CD4-positive, CD25-positive, alpha-beta regulatory T cell (primary cell): ENCODE measurements around the gene NPL. TPM values are rescaled to one million over a fixed set of nuclear protein-coding genes. Genes with fewer than 3 reads are reported as not detected.

Experiments used
- ATAC-seq, 2 donors: fragments of 150-1000 bp; cut with Tn5 transposase; one replicate each; pipeline ENCODE4 v1.10.0; 2021; ENCODE audit warnings: low read depth in 2 of 2, moderate number of reproducible peaks in 2 of 2, moderate library complexity in 1 of 2
- DNase-seq, 3 donors: peaks; one replicate each; pipeline versions ENCODE4 v3.0.0 to v3.0.0-alpha.2; 2012 to 2022; ENCODE audit warnings: mixed read lengths in 1 of 3
- H3K27ac ChIP-seq: one replicate; pipeline ENCODE4 v1.7.0; 2013; ENCODE audit warnings: mild to moderate bottlenecking, low read length; ENCODE audit not compliant: insufficient read depth, poor library complexity, severe bottlenecking
- H3K27me3 ChIP-seq: one replicate; pipeline ENCODE4 v1.7.0; 2013; ENCODE audit warnings: low read length; ENCODE audit not compliant: control insufficient read depth, insufficient read depth
- H3K36me3 ChIP-seq: one replicate; pipeline ENCODE4 v1.7.0; 2013; ENCODE audit warnings: mild to moderate bottlenecking, low read length, moderate library complexity; ENCODE audit not compliant: control insufficient read depth, insufficient read depth
- H3K4me1 ChIP-seq: 2 replicates; pipeline ENCODE4 v1.7.0; 2013; ENCODE audit warnings: mild to moderate bottlenecking, low read length; ENCODE audit not compliant: insufficient read depth, control insufficient read depth, poor library complexity, severe bottlenecking
- H3K4me3 ChIP-seq: one replicate; pipeline ENCODE4 v1.7.0; 2013; ENCODE audit warnings: low read depth, mild to moderate bottlenecking, low read length, moderate library complexity
- H3K9me3 ChIP-seq, 2 experiments: 1 replicate in 1 of 2; 2 replicates in 1 of 2; pipeline ENCODE4 v1.7.0; 2013; ENCODE audit warnings: low read length in 2 of 2, mild to moderate bottlenecking in 1 of 2, moderate library complexity in 1 of 2; ENCODE audit not compliant: control insufficient read depth in 2 of 2
- H3K27ac Mint-ChIP-seq, 3 donors: one replicate each; pipeline ENCODE4 v1.8.0; 2020 to 2022; ENCODE audit warnings: mild to moderate bottlenecking in 3 of 3, mixed read lengths in 3 of 3, moderate library complexity in 2 of 3
- H3K27me3 Mint-ChIP-seq: one replicate; pipeline ENCODE4 v1.8.0; 2022; ENCODE audit warnings: mild to moderate bottlenecking, mixed read lengths
- H3K36me3 Mint-ChIP-seq: one replicate; pipeline ENCODE4 v1.8.0; 2020; ENCODE audit warnings: mixed read lengths
- H3K4me1 Mint-ChIP-seq, 4 donors: one replicate each; pipeline ENCODE4 v1.8.0; 2020 to 2022; ENCODE audit warnings: mixed read lengths in 4 of 4, mild to moderate bottlenecking in 1 of 4
- H3K4me3 Mint-ChIP-seq, 4 donors: one replicate each; pipeline ENCODE4 v1.8.0; 2020 to 2022; ENCODE audit warnings: mild to moderate bottlenecking in 4 of 4, mixed read lengths in 4 of 4, moderate library complexity in 3 of 4
- H3K9me3 Mint-ChIP-seq, 7 donors: one replicate each; pipeline ENCODE4 v1.8.0; 2020 to 2022; ENCODE audit warnings: mixed read lengths in 7 of 7, mild to moderate bottlenecking in 3 of 7, moderate library complexity in 2 of 7
- polyA plus RNA-seq, 4 donors: library from polyadenylated mRNA; unstranded; fragments of 300-500 nt; fragmentation: Illumina TruSeq; gene quantifications; one replicate each; pipeline ENCODE4 v1.2.3, GENCODE V29; 2021
- total RNA-seq: library from RNA; stranded (reverse); gene quantifications from one replicate; pipeline ENCODE4 v1.2.3, GENCODE V29; 2022

NPL gene
- total and polyA plus RNA-seq, 5 donors from 2014 or later, result 4.8 to 12.2 (median 5.5) TPM

GRCh38 chr1:182809414-182809957, 19.9 kb downstream of the NPL start:
- Histone ChIP-seq H3K36me3 (peaks cover 2% of the 10 kb centered on the region), H3K4me1 (no peaks in the 10 kb centered on the region), H3K27me3 (no peaks in the 10 kb centered on the region), H3K4me3 (no peak overlapping the region), H3K27ac (no peak overlapping the region), H3K9me3 (no peaks in the 10 kb centered on the region)
- H3K4me3 Mint-ChIP-seq, result no peak overlapping the region
- no peak for ATAC-seq
- H3K27ac Mint-ChIP-seq, result peak overlapping the region in 1 of 3 donors; percentile 14
- DNase-seq, result no peak
- H3K9me3 Mint-ChIP-seq, result peaks cover 0 to 2% (median 0%) of the 10 kb centered on the region in 7 donors
- no peaks in the 10 kb centered on the region for H3K4me1 Mint-ChIP-seq
- H3K27me3 Mint-ChIP-seq, result no peaks in the 10 kb centered on the region
- peaks cover 40% of the 10 kb centered on the region for H3K36me3 Mint-ChIP-seq

GRCh38 chr1:182811975-182812722, 22.6 kb downstream of the NPL start:
- H3K9me3 Mint-ChIP-seq, result peaks cover 0 to 2% (median 0%) of the 10 kb centered on the region in 7 donors
- Histone ChIP-seq H3K9me3 (no peaks in the 10 kb centered on the region), H3K36me3 (peaks cover 8% of the 10 kb centered on the region)

GRCh38 chr1:182816863-182817262, 27.3 kb downstream of the NPL start:
- H3K9me3 Mint-ChIP-seq, result peaks cover 0 to 1% (median 0%) of the 10 kb centered on the region in 7 donors
- DNase-seq (no peak), ATAC-seq (no peak)
- no peaks in the 10 kb centered on the region for H3K4me1 Mint-ChIP-seq
- Histone ChIP-seq H3K27ac (no peak overlapping the region), H3K9me3 (no peaks in the 10 kb centered on the region), H3K4me3 (no peak overlapping the region), H3K27me3 (no peaks in the 10 kb centered on the region), H3K36me3 (peaks cover 13% of the 10 kb centered on the region), H3K4me1 (no peaks in the 10 kb centered on the region)
- H3K36me3 Mint-ChIP-seq, result peaks cover 55% of the 10 kb centered on the region
- no peak overlapping the region for H3K4me3 Mint-ChIP-seq
- no peak overlapping the region for H3K27ac Mint-ChIP-seq
- no peaks in the 10 kb centered on the region for H3K27me3 Mint-ChIP-seq

More at GRCh38 chr1:182811975-182812722, 22.6 kb downstream of the NPL start:
- Mint-ChIP-seq H3K4me1 (no peaks in the 10 kb centered on the region), H3K4me3 (no peak overlapping the region), H3K36me3 (peaks cover 38% of the 10 kb centered on the region), H3K27me3 (no peaks in the 10 kb centered on the region), H3K27ac (no peak overlapping the region)
- DNase-seq (no peak), ATAC-seq (no peak)
- Histone ChIP-seq H3K27me3 (no peaks in the 10 kb centered on the region), H3K27ac (no peak overlapping the region), H3K4me1 (no peaks in the 10 kb centered on the region), H3K4me3 (no peak overlapping the region)

- Histone ChIP-seq H3K4me1 (no peaks in the 10 kb centered on the region), H3K9me3 (no peaks in the 10 kb centered on the region), H3K36me3 (peaks cover 12% of the 10 kb centered on the region), H3K4me3 (no peak overlapping the region), H3K27me3 (no peaks in the 10 kb centered on the region), H3K27ac (no peak overlapping the region)
- Mint-ChIP-seq H3K27ac (no peak overlapping the region), H3K9me3 (peaks cover 0 to 1% (median 0%) of the 10 kb centered on the region in 7 donors), H3K27me3 (no peaks in the 10 kb centered on the region), H3K36me3 (peaks cover 53% of the 10 kb centered on the region), H3K4me3 (no peak overlapping the region), H3K4me1 (no peaks in the 10 kb centered on the region)
- ATAC-seq (no peak), DNase-seq (no peak)
Measured at GRCh38 chr1:182817802-182818201, 28.2 kb downstream of the NPL start.

GRCh38 chr1:182823220-182823619, 33.6 kb downstream of the NPL start:
- Histone ChIP-seq H3K27me3 (no peaks in the 10 kb centered on the region), H3K4me3 (no peak overlapping the region), H3K36me3 (peaks cover 5% of the 10 kb centered on the region), H3K9me3 (no peaks in the 10 kb centered on the region), H3K4me1 (no peaks in the 10 kb centered on the region), H3K27ac (no peak overlapping the region)
- no peaks in the 10 kb centered on the region for H3K4me1 Mint-ChIP-seq
- peaks cover 4% of the 10 kb centered on the region for H3K27me3 Mint-ChIP-seq
- H3K9me3 Mint-ChIP-seq, result no peaks in the 10 kb centered on the region
- peaks cover 37% of the 10 kb centered on the region for H3K36me3 Mint-ChIP-seq
- DNase-seq, result no peak
- H3K27ac Mint-ChIP-seq, result no peak overlapping the region
- no peak for ATAC-seq
- no peak overlapping the region for H3K4me3 Mint-ChIP-seq

- H3K4me1 Mint-ChIP-seq, result no peaks in the 10 kb centered on the region
- Histone ChIP-seq H3K9me3 (no peaks in the 10 kb centered on the region), H3K4me1 (no peaks in the 10 kb centered on the region), H3K27me3 (no peaks in the 10 kb centered on the region), H3K4me3 (no peak overlapping the region), H3K27ac (no peak overlapping the region), H3K36me3 (peaks cover 2% of the 10 kb centered on the region)
- DNase-seq (no peak), ATAC-seq (no peak)
- H3K9me3 Mint-ChIP-seq, result no peaks in the 10 kb centered on the region
- H3K27me3 Mint-ChIP-seq, result peaks cover 4% of the 10 kb centered on the region
- no peak overlapping the region for H3K27ac Mint-ChIP-seq
- no peak overlapping the region for H3K4me3 Mint-ChIP-seq
- peaks cover 26% of the 10 kb centered on the region for H3K36me3 Mint-ChIP-seq
Measured at GRCh38 chr1:182826892-182827291, 37.3 kb downstream of the NPL start.

- DNase-seq (no peak), ATAC-seq (no peak)
- Histone ChIP-seq H3K27ac (no peak overlapping the region), H3K36me3 (peaks cover 2% of the 10 kb centered on the region), H3K4me1 (no peaks in the 10 kb centered on the region), H3K27me3 (no peaks in the 10 kb centered on the region), H3K4me3 (no peak overlapping the region), H3K9me3 (no peaks in the 10 kb centered on the region)
- Mint-ChIP-seq H3K9me3 (no peaks in the 10 kb centered on the region), H3K4me1 (no peaks in the 10 kb centered on the region), H3K27ac (no peak overlapping the region), H3K36me3 (peaks cover 23% of the 10 kb centered on the region), H3K27me3 (peaks cover 4% of the 10 kb centered on the region), H3K4me3 (no peak overlapping the region)
Measured at GRCh38 chr1:182829285-182829932, 39.8 kb downstream of the NPL start.
